Lower leg skin (tissue), 4 donors: Measurements from ENCODE around the gene ST14. TPM values are rescaled to one million over a fixed set of nuclear protein-coding genes. Genes with fewer than 3 reads are reported as not detected.

ENCODE experiments used
- DNase-seq, 2 donors: peaks; one replicate each; pipeline ENCODE4 v3.0.0-alpha.2; 2019; ENCODE audit warnings: low spot score in 2 of 2
- H3K4me3 ChIP-seq: fragments of 200-600 bp; sonication (generic); 2 replicates; pipeline ENCODE4 v1.5.1; 2017; ENCODE audit warnings: mild to moderate bottlenecking, low read depth; ENCODE audit not compliant: poor library complexity, severe bottlenecking
- CTCF ChIP-seq, 3 donors: fragments of 450-650 bp; IDR thresholded peaks; one replicate each; pipeline ENCODE4 v1.5.1; 2016; ENCODE audit warnings: antibody characterized with exemption in 3 of 3, mild to moderate bottlenecking in 3 of 3, moderate library complexity in 2 of 3
- POLR2A ChIP-seq, 2 donors: fragments of 450-650 bp; IDR thresholded peaks; one replicate each; pipeline ENCODE4 v1.6.1; 2016 to 2017; ENCODE audit warnings: antibody characterized with exemption in 2 of 2, mild to moderate bottlenecking in 1 of 2, moderate library complexity in 1 of 2
- WGBS, 2 donors: methylation state at CpG; one replicate each; pipeline ENCODE4 v1.1.5; 2018; 5-methylcytosine and 5-hydroxymethylcytosine counted together
- intact Hi-C: fragments of 100-400 bp; cut with DNase I; formaldehyde crosslinking; loops from one replicate; pipeline ENCODE4 v1.15.0; 2023; ENCODE audit warnings: low total_unique reads
- total RNA-seq, 4 donors: library from RNA; depleted of rRNA; stranded (reverse); fragments of >200 nt; gene quantifications; one replicate each; pipeline ENCODE4 v1.1.0, GENCODE V29; 2016

ST14 gene
- total RNA-seq, 4 donors from 2014 or later, result 75.4 to 107 (median 87.1) TPM

- intact Hi-C loops, result no loop called here
- WGBS, 2 donors, result 92 to 95% methylated on average over 11 of the region's 11 CpGs
- TF ChIP-seq POLR2A (IDR thresholded peaks at IDR 0.05) (no peak), CTCF (IDR thresholded peaks at IDR 0.05) (no peak)
These were observed 45.1 kb downstream of the ST14 start for GRCh38 chr11:130204703-130205095.

GRCh38 chr11:130206141-130206540, 46.6 kb downstream of the ST14 start:
- peak in 1 of 2 donors; percentile 74 for DNase-seq
- 89 to 93% methylated on average over 22 of the region's 22 CpGs for WGBS, 2 donors
- H3K4me3 ChIP-seq, result no peak overlapping the region
- no peak for TF ChIP-seq CTCF (IDR thresholded peaks at IDR 0.05)
- TF ChIP-seq POLR2A (IDR thresholded peaks at IDR 0.05), result no peak
- intact Hi-C loops, result no loop called here

More at GRCh38 chr11:130204703-130205095, 45.1 kb downstream of the ST14 start:
- no peak for DNase-seq
- no peak overlapping the region for H3K4me3 ChIP-seq

- 92 to 93% methylated on average over 36 to 45 of the region's 45 CpGs for WGBS, 2 donors
- H3K4me3 ChIP-seq, result no peak overlapping the region
- intact Hi-C loops, result no loop called here
- TF ChIP-seq CTCF (IDR thresholded peaks at IDR 0.05), result no peak
- no peak for TF ChIP-seq POLR2A (IDR thresholded peaks at IDR 0.05)
- DNase-seq, result peak in 1 of 2 donors; percentile 77
These were observed 48.9 kb downstream of the ST14 start for GRCh38 chr11:130208241-130209127.

GRCh38 chr11:130209128-130209932, 49.7 kb downstream of the ST14 start:
- intact Hi-C loops, result no loop called here
- 81 to 87% methylated on average over 53 of the region's 53 CpGs for WGBS, 2 donors
- DNase-seq, result peak in 1 of 2 donors; percentile 81
- no peak overlapping the region for H3K4me3 ChIP-seq
- TF ChIP-seq POLR2A (IDR thresholded peaks at IDR 0.05) (no peak), CTCF (IDR thresholded peaks at IDR 0.05) (no peak)

GRCh38 chr11:130209954-130210854, 50.6 kb downstream of the ST14 start:
- WGBS, 2 donors, result 86 to 90% methylated on average over 22 to 23 of the region's 23 CpGs
- DNase-seq, result peak; percentile 11 to 78
- intact Hi-C loops, result loop anchor here (5.0 to 10.0 kb wide), 2 partner anchors 217 to 655 kb away; partner anchors contain the start of gene ADAMTS8

More at GRCh38 chr11:130209954-130210854, 50.6 kb downstream of the ST14 start:
- no peak for TF ChIP-seq CTCF (IDR thresholded peaks at IDR 0.05)
- H3K4me3 ChIP-seq, result no peak overlapping the region
